Activated T-cell treated with anti-CD3 and anti-CD28 coated beads, Interleukin-2, amount 50 U/mL, for 48 hours (primary cell): ENCODE measurements around the gene GPHN.
"Not testable (repeated sequence)": the region's sequence is repeated elsewhere in the genome, so short reads cannot be mapped to it uniquely, and the experiment has no call there.

ENCODE experiments used
- DNase-seq, 2 experiments: peaks; one replicate each; pipeline ENCODE4 v3.0.0-alpha.2; 2020

Gene GPHN

GRCh38 chr14:66827182-66827581 is 319.2 kb downstream of the GPHN start:
- DNase-seq, result no peak

- DNase-seq, result no peak
These were observed 323.2 kb downstream of the GPHN start for GRCh38 chr14:66831173-66831572.

GRCh38 chr14:66833816-66834215 is 325.9 kb downstream of the GPHN start:
- DNase-seq, result no peak

GRCh38 chr14:66837436-66837835 is 329.5 kb downstream of the GPHN start:
- DNase-seq, result not testable (repeated sequence)

GRCh38 chr14:66842911-66843512 is 335.1 kb downstream of the GPHN start:
- DNase-seq, result no peak

GRCh38 chr14:66850258-66850888 is 342.4 kb downstream of the GPHN start:
- DNase-seq, result no peak

GRCh38 chr14:66853311-66853710 is 345.4 kb downstream of the GPHN start:
- DNase-seq, result no peak

- DNase-seq, result no peak
These were observed 349.9 kb downstream of the GPHN start for GRCh38 chr14:66857867-66858266.

GRCh38 chr14:66859063-66859671 is 351.2 kb downstream of the GPHN start:
- no peak for DNase-seq

GRCh38 chr14:66881596-66881995 is 373.6 kb downstream of the GPHN start:
- no peak for DNase-seq

GRCh38 chr14:66884149-66884548 is 376.2 kb downstream of the GPHN start:
- no peak for DNase-seq

- no peak for DNase-seq
These were observed 392.8 kb downstream of the GPHN start for GRCh38 chr14:66900719-66901118.

GRCh38 chr14:66910311-66910840 is 402.4 kb downstream of the GPHN start:
- DNase-seq, result no peak

- no peak for DNase-seq
These were observed 408.5 kb downstream of the GPHN start for GRCh38 chr14:66916421-66916820.

- no peak for DNase-seq
These were observed 410.6 kb downstream of the GPHN start for GRCh38 chr14:66918527-66918926.

GRCh38 chr14:66920196-66920595 is 412.2 kb downstream of the GPHN start:
- no peak for DNase-seq

- no peak for DNase-seq
These were observed 415.3 kb downstream of the GPHN start for GRCh38 chr14:66923251-66923650.

GRCh38 chr14:66939409-66939808 is 431.5 kb downstream of the GPHN start:
- DNase-seq, result no peak

GRCh38 chr14:66944872-66945271 is 436.9 kb downstream of the GPHN start:
- DNase-seq, result no peak

GRCh38 chr14:66955159-66955558 is 447.2 kb downstream of the GPHN start:
- DNase-seq, result no peak

GRCh38 chr14:66959437-66960050 is 451.6 kb downstream of the GPHN start:
- no peak for DNase-seq

GRCh38 chr14:66965831-66966230 is 457.9 kb downstream of the GPHN start:
- no peak for DNase-seq

- DNase-seq, result no peak
These were observed 464.5 kb downstream of the GPHN start for GRCh38 chr14:66972469-66972868.
